OCI-M2 (cell line): ENCODE data around the gene CBX4.

ENCODE experiments used
- DNase-seq: peaks from one replicate; lab custom pipeline; 2025; ENCODE audit not compliant: unreplicated experiment; lab: John Stamatoyannopoulos, UW

CBX4 gene

DNA sequence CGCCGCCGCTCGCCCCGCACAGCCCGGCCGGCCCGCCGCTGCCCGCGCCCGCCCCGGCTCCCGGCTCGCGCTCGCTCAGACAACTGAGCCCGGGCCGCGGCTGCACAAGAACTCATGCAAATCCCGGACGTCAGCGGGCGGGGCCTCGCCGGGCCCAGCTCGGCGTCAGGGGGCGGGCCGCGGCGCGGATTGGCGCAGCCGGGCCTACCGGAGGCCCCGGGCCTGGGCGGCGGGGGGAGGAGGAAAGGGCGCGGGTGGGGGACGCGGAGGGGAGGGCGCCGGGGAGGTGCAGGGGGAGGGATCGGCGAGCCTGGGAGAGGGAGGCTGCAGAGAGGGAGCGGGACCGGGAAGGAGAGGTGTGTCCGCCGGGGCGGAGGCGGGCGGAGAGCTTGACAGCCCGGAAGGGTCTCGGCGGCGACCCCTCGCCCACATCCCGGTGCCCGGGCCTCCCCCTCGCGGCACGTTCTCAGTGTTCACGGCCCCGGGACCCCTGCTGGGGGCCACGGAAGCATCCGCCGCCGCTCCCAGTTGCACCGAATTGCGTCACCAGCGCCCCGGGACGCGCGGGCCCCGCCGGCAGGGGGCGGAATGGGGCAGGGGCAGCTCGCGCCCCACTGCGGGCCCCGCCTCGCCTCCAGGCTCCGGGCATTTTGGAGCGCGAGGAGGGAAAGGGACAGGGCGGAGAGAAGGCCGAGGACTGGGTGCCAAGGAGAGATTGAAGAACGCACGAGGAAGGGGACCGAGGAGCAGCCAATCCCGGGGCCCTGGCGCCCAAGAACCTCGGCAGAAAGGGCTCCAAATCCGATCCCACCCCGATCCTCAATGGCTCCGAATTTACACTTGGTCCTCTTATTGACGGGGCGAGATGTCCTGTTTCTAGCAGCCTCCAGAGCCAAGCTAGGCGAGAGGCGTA, at the start of gene CBX4:
TSS of gene CBX4 (minus strand) at position 85 of the 913 bp plus-strand sequence. CDS start 189 bp downstream, outside the sequence.
- DNase-seq, result no peak

DNA sequence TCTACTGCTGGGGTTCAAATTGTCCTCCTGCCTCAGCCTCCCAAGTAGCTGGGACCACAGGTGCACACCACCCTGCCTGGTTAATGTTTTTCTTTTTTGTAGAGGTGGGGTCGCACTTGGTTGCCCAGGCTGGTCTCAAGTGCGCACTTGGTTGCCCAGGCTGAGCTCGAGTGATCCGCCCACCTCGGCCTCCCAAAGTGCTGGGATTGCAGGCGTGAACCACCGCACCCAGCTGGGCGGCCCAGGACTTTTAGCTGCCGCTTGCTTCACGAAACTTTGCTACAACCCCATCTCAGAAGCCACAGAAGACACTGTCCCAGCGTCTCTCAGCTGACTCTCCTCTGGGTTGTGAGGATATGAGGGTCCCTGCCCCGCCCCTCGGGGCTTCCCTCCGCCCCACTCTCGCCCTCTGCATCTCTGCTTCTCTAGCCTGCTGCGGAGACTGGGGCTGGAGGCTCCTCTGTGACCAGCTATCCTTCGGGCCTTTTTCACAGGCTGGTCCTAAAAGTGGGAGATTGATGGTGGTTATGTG, 48.8 kb upstream of the CBX4 start:
- no peak for DNase-seq

DNA sequence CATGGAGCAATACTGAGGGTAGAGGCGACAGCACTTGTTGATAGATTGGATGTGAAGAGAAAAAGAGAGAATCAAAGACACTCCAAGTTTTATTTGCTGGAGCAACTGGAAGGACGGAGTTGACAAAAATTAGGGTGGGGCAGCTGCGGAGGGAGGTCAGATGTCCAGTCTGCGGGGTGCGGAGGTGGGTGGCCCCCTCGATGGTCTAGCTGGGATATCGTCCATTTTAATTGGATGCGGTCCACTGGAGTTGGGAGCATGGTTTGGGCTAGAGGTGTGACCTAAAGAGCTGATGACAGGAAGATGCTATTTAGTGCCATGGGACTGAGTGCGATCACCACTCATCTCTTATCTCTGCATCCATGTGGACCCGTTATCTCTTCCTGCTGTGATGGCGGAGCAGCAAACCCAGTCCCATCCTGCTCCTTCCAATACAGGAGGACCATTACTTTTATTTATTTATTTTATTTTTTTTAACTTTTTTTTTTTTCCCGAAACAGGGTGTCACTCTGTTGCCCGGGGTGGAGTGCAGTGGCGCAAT, 48.3 kb upstream of the CBX4 start:
- no peak for DNase-seq

DNA sequence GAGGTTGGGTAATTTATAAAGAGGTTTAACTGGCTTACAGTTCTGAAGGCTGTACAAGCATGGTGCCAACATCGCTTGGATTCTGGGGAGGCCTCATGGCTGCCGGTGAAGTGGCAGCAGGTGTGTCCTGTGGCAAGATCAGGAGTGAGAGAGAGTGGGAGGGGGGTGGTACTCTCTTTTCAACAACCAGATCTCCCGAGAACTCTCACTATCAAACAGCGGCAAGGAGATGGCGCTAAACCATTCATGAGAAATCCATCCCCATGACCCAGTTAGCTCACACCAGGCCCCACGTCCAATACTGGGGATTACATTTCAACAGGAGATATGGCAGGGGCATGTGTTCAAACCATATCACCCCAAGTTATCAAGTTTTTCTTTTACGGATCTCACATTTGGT, 44.0 kb upstream of the CBX4 start:
- no peak for DNase-seq

DNA sequence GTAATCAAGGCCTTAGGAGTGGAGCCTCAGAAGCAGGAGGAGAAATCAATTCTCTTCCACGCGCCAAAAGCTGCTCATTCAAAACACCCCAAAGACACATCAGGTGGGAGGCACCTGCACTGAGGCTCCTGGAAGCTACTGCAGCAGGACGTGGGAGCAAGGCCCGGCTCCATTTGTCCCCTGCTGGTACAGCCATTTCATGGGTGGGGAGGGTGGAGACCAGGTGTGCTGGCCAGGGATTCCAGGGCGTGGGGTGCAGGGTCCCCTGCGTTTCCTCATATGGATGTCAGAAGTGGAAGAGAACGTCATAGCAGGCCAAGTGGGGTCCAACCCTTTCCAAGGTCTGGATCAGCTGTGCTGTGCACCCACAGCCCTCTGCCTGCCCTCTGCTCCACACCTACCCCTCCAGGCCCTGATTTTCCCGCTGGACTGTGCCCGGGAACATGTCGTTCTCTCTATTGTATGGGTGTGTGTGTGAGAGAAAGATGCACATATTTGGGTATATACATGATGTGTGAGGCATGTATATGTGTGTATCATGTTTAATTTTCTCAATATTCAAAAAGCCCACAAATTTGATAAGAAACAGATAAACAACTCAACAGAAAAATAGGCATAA, 39.2 kb upstream of the CBX4 start:
- DNase-seq, result no peak

DNA sequence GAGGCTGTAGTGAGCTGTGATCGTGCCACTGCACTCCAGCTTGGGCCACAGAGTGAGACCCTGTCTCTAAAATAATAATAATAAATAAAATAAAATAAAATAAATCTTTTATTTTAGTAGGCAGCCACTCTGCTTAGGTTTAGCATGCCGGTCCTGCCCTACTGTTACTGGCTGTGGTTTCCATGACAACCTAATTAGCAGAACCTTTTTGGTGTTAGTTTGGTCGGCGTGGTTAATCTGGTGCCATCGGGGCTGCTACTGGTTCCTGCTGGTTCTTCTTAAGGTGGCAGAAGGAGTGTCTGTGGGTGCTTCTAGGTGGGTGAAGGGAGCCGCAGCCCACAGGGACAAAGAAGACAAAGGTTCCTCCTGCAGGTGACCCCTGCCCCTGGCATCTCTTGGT, 37.8 kb upstream of the CBX4 start:
- DNase-seq, result no peak

DNA sequence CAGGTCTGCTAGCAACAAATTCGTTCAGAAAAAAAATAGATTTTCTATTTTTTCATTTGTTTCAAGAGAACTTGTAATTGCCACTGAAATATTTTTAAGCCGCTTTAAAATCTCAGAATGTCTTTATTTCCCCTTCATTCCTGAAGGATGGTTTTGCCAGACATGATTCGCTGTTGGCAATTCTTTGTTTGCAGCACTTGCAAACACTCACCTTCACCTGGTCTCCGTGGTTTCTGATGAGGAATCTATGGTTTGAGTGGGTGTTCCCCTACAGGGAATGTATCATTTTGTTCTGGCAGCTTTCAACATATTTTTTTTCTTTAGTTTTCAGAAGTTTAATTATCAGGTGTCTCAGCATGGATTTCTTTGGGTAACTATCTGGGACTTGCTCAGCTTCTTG, 36.3 kb upstream of the CBX4 start:
- DNase-seq, result no peak

DNA sequence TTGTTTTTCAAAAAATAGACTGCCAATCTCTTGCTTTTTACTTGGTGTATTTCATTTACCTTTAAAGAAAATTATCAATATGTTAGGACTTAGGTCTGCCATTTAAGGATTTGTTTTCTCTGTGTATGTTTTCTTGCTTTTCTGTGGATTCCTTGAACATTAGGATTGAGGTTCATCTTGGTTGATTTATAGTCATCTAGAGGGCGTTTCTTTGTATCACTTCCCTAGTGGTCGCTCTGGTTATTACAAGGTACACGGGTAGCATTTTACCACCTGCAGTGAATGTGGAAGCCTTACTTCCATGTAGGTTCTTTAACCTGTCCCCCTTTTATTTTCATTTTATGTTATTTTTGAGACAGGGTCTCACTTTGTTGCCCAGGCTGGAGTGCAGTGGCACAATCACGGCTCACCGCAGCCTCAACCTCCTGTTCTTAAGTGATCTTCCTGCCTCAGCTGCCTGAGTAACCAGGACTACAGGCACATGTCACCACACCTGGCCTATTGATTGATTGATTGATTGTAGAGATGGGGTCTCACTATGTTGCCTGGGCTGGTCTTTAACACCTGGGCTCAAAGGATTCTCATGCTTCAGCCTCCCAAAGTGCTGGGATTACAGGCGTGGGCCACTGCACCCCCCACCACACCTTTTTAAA, 35.2 kb upstream of the CBX4 start:
- no peak for DNase-seq

DNA sequence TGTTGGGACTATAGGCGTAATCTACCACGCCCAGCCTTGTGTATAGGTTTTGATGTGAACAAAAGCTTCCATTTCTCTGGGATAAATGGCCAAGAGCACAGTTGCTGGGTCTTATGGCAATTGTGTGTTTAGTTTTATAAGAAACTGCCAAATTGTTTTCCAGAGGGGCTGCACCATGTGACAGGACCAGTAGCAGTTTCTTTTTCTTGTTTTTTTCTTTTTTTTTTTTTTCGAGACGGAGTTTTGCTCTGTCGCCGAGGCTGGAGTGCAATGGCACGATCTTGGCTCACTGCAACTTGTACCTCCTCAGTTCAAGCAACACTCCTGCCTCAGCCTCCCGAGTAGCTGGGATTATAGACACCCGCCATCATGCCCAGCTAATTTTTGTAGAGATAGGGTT, 34.3 kb upstream of the CBX4 start:
- no peak for DNase-seq

DNA sequence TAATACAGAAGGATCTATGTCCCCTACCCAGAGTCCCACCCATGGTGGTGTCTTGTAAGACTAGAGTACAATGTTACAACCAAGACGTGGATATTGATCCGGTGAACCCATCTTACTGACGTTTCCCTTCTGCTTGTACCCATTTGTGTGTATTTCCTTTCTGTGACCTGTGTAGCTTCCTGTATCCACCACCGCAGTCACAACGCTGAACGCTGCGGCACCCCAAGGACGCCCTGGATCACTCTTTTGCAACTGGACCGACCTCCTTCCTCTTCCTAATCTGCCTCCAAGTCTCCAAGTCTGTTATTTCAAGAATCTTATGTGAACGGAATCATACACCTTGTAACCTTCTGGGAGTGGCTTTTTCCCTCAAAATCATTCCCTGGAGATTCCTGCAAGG, 33.5 kb upstream of the CBX4 start:
- DNase-seq, result no peak

DNA sequence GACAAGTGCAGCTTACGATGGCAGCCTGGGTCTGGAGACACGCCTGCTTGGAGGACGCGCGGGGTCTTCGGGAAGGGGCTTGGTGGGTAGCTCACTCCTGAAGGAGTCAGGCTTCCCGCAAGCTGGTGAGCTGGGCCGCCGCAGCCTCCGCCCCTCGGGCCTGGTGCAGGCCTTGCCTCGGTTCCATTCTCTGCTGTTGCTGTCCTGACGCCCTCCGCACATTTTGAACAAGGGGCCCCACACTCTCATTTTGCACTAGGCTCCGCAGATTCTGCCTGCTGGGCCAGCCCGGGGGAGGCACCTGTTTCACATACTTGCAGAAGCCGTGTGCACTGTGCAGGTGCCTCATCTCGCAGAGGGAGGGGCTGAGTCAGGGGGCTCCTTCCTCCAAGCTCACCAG, 31.9 kb upstream of the CBX4 start:
- no peak for DNase-seq

DNA sequence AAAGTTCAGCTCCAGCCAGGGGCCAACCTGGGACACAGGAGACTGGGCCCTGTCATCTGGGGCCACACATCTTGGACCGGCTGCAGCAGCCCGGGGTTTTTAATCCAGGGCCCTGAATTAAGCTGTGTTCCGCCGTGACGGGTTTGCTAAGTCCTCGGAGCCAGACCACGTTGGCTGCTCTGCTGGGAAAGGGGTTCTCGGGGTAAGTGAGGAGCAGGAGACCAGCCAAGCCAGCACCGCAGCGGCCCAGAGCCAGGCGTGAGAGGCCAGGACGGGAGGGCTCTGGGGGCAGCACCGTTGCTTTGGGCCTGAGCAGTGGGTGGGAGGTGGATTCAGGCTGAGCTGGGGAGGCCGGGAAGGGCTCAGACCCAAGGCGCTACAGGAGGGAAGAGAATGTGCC, 31.3 kb upstream of the CBX4 start:
- no peak for DNase-seq

DNA sequence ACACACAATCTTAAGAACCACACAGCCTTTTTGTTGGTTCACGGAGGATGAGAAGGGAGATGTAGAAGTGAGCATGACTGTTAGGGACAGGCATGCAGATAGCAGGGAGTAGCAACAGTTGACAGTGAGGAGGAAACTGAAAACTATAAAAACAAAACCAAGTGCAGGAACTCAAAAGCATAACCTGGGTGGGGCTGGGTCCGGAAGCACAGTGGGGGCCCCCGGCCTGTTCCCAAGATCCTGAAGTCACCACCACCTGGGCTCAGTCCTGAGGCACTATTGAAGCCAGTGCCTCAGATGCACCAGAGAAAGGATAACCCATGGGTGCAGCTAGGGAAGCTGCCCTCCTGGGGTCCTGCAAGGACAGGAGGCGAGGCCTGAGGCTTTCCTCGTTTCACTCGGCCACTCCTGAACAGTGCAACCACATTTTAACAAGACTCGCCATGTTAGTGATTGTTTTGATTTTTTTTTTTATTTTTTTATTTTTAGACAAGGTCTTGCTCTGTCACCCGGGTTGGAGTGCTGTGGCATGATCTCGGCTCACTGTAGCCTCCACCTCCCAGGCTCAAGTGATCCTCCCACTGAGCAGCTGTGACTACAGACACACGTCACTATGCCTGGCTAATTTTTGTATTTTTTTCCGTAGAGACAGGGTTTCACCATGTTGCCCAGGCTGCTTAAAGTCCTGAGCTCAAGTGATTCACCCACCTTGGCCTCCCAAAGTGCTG, 27.7 kb upstream of the CBX4 start:
- no peak for DNase-seq

DNA sequence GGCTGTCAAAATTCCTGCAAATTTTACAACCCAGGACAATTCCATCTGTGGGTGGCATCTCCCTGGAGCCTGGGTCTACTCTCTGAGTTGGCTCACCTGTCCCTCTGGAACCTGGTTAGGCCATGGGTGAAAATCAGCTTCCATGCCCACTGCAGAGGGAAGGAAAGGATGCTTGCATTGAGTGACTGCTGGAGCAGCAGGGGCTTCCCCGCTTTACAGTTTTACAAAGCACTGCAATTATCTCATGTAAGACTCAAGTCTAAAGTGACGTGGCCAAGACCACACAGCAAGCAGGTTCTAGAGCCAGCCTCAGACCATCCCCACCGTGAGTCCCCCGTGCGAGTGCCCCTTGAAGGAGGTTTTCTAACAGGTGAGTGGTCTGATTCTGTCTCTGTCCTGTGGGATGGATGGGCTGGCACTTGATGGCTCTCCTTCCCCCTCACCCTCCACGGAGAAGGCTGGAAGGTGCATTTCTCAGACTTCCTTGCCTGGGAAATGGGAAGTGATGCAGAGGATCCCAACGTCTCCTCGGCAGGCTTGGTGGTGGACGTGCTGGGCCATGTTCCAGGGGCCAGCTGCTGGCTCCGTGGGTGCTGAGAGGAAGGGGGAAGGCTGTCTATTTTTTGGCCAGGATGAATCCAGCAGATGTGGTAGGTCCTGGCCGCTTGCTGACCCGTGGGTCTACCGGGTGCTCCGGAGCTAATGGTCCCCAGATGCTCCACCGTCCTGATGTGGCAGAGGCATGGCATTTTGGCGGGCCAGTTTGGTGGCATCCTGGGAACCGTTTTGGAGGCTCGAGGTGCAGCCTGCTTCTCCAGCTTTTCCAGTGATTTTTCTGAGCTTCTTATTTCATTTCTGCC, 26.3 kb upstream of the CBX4 start:
- DNase-seq, result no peak

DNA sequence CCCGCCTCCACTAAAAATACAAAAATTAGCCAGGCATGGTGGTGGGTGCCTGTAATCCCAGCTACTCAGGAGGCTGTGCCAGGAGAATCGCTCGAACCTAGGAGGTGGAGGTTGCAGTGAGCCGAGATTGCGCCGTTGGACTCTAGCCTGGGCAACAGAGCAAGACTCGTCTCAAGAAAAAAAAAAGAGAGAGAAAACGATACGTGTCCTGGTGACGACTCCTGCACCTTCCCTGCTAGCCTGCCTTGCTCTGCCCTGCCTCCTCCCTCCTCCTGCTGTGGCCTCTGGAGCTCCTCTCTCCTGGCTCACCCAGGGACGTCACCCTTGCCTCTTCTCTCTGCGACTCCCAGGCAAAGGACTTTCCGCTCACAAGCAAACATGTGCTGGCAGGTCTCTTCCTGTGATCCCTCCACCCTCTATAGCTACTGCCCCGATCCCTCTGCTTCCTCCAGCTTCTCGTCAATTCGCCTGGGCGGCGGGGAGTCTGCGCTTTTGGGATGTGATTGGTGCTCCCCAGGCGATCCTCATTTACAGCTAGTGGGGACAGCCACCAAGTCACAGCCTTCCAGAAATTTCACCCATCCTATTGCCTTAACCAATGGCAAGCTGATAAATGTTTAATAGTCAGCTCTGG, 25.5 kb upstream of the CBX4 start:
- no peak for DNase-seq

DNA sequence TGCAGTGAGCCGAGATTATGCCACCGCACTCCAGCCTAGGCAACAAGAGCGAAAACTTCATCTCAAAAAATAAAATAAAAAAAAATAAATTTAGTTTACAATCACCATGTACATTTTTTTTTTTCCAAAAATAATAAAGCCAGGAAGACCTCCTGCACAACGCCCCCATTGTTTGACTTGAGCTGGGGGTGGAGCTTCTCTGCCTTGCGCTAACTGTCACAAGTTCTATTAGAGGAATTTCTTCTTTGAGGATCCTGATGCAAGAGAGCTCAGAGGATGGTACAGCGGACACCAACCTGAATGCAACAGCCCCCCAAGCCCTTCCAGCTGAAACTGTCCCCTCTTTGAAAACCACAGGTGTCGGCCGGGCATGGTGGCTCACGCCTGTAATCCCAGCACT, 24.9 kb upstream of the CBX4 start:
- no peak for DNase-seq

DNA sequence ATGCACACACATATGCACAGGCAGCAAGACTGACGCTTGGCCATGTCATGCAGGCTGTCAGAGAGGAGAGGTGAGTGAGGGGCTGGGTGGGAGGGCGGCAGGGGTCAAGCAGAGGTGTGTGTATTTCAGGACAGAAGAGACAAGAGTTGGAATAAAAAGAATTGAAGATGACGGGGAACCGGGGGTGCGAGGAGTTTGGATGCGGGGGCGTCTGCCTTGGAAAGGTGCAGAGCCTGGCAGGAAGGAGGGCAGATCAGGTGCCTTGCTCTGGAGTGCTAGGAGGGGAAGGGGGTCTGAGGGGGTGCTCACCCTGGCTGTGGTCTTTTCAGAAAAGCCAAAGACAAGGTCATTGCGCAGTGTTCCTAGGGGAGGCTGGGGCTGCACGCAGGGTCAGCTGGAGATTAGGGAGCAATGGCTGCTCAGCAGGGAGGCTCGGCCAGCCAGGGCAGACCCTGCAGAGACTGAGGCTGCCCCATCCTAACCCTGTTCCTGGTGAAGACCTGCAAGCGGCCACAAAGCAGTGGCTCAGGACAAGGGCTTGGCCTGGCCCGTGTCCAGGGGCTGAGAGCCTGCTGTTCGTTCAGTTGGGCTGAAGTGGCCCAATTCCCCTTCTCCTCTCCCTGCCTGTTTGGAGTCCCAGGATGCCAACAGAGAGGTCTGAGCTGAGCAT, 23.7 kb upstream of the CBX4 start:
- no peak for DNase-seq

DNA sequence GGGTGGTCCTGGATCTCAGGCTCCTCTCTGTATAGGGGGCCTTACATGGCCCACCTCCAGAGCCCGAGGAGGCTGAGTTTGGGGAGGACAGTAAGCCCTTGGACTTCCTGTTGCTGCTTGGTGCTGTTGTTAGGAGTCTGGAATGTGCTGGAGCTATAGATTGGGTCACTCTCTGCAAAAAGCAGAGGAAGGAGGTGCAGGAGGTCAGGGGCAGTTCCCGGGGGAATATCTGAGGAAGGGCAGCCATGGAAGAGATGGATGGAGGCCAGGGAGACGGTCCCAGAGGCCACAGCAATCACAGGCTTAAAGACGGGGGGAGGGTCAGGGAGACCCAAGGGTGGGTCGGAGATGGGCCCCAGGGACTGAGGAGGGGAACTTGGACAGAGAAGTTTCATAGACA, 23.0 kb upstream of the CBX4 start:
- DNase-seq, result no peak
